GM03348 (cell line): ENCODE measurements around the gene POMT2.

Experiments
- DNase-seq: peaks from one replicate; pipeline ENCODE4 v3.0.0; 2012; ENCODE audit warnings: low spot score

POMT2 gene

GRCh38 chr14:77238356-77238755 lies 82.3 kb downstream of the POMT2 start:
- no peak for DNase-seq

GRCh38 chr14:77236814-77237213 lies 83.9 kb downstream of the POMT2 start:
- DNase-seq: no peak

- DNase-seq: no peak
Measured at GRCh38 chr14:77231721-77232120, 89.0 kb downstream of the POMT2 start.

GRCh38 chr14:77230914-77231313 lies 89.8 kb downstream of the POMT2 start:
- no peak for DNase-seq

- DNase-seq: no peak
Measured at GRCh38 chr14:77228056-77228455, 92.6 kb downstream of the POMT2 start.

GRCh38 chr14:77225892-77226557 lies 94.7 kb downstream of the POMT2 start:
- DNase-seq: no peak

GRCh38 chr14:77225254-77225653 lies 95.4 kb downstream of the POMT2 start:
- DNase-seq: no peak
